ENCODE data around the gene CD6.

DNA sequence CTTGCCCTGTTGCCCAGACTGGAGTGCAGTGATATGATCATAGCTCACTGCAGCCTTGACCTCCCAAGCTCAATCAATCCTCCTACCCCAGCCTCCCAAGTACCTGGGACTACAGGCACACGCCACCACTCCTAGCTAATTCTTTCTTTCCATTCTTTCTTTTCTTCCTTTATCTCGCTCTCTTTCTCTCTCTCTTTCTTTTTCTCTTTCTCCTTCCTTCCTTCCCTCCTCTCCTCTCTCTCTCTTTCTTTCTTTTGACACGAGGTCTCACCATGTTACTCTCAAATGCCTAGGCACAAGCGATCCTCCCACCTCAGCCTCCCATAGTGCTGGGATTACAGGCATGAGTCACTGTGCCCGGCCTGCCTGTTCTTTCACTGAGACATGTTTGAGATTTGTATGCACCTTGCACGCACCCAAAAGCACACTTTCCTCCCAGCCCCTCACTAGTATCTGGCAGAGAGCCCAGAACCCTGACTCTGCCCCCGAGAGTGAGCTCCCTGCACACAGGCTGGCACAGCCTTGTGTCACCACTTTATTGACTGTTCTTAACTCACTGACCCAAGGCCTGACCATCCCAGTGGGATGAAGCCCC is 56.8 kb downstream of the CD6 start:
- TF ChIP-seq CTCF (IDR thresholded peaks at IDR 0.05; ENCODE audit: low read depth, low read length, poor library complexity, severe bottlenecking) (no peak), EZH2phosphoT487 (IDR thresholded peaks at IDR 0.05; ENCODE audit: borderline replicate concordance, low read length) (no peak)
